Hematopoietic multipotent progenitor cell treated with erythropoietin and hydrocortisone succinate and interleukin-3 and kit ligand, for 4 days (in vitro differentiated cells): ENCODE measurements around the gene MOXD1.
A peak's percentile ranks its signal among the peaks of the same experiment; 100 is the strongest.

Experiments
- DNase-seq: peaks from one replicate; pipeline ENCODE4 v3.0.0-alpha.2; 2015

Gene MOXD1

GRCh38 chr6:132400883-132401617 is at the start of gene MOXD1:
MOXD1 (minus strand) TSS chr6:132401475; CDS start chr6:132401426, 49 bp downstream.
- DNase-seq: peak; percentile 41

GRCh38 chr6:132446855-132447241 is 45.6 kb upstream of the MOXD1 start:
- no peak for DNase-seq

GRCh38 chr6:132446141-132446854 is 45.0 kb upstream of the MOXD1 start:
- DNase-seq: no peak

- DNase-seq: no peak
These were observed 44.1 kb upstream of the MOXD1 start for GRCh38 chr6:132445201-132445951.

- no peak for DNase-seq
These were observed 41.9 kb upstream of the MOXD1 start for GRCh38 chr6:132443206-132443605.

GRCh38 chr6:132430110-132430509 is 28.8 kb upstream of the MOXD1 start:
- no peak for DNase-seq

GRCh38 chr6:132425176-132425575 is 23.9 kb upstream of the MOXD1 start:
- no peak for DNase-seq

- no peak for DNase-seq
These were observed 22.6 kb upstream of the MOXD1 start for GRCh38 chr6:132423839-132424238.

- no peak for DNase-seq
These were observed 17.1 kb upstream of the MOXD1 start for GRCh38 chr6:132418235-132418965.

GRCh38 chr6:132414761-132415160 is 13.5 kb upstream of the MOXD1 start:
- DNase-seq: no peak

- DNase-seq: no peak
These were observed 13.0 kb upstream of the MOXD1 start for GRCh38 chr6:132414322-132414721.

- no peak for DNase-seq
These were observed 12.2 kb upstream of the MOXD1 start for GRCh38 chr6:132413499-132413802.

GRCh38 chr6:132412656-132413498 is 11.6 kb upstream of the MOXD1 start:
- no peak for DNase-seq

- no peak for DNase-seq
These were observed 10.0 kb upstream of the MOXD1 start for GRCh38 chr6:132411296-132411695.

- DNase-seq: peak; percentile 15
These were observed 9.6 kb upstream of the MOXD1 start for GRCh38 chr6:132410830-132411229.

GRCh38 chr6:132405143-132405915 is 4.1 kb upstream of the MOXD1 start:
- DNase-seq: no peak

- DNase-seq: no peak
These were observed 3.5 kb upstream of the MOXD1 start for GRCh38 chr6:132404736-132405135.

- no peak for DNase-seq
These were observed 3.1 kb upstream of the MOXD1 start for GRCh38 chr6:132404330-132404729.

GRCh38 chr6:132401618-132402285 is 477 bp upstream of the MOXD1 start:
- DNase-seq: no peak

GRCh38 chr6:132400555-132400882 is 756 bp downstream of the MOXD1 start:
- DNase-seq: no peak
